Measurements from ENCODE around the gene GNA14. TPM values are rescaled to one million over a fixed set of nuclear protein-coding genes. Genes with fewer than 3 reads are reported as not detected.

Gene GNA14
- total RNA-seq, 1 experiment from 2014 or later, result 1.3 TPM

DNA sequence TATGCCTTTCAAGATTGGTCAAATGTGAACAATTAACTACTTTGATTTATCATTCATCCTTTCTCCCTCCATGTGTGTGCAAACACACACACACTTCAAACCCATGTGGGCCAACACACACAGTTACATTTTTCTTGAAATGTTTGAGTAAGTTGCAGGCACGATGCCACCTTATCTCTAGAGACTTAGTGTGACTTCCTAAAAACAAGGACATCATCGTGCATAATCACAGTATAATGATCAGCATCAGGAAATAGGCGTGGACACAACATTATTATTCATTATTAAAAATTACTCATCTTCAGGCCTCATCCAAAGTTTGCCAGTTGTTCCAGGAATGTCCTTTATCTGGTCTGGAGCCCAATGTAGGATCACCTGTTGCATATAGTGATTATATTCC is 209.5 kb downstream of the GNA14 start:
- CTCF ChIA-PET, result no interaction called here
- BruUV-seq (replicated peaks), result no TSS peak

DNA sequence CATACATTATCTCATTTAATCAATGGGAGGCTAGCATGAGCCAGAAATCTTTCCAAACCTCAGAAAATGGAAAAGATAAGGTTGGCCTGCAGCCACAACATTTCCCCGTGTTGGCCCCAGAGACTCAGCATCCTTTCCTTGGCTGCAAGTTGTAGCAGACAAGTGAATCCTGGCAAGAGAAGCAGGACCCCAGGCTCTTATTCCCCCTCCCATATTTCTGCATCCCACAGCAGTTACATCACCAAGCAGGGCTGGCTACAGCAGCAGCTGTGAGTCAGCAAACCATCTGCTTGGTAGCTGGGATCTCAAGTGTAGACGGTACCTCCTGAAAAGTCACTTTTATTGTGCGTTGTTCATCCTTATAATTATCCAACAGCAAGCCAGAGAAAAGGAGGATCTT is 212.4 kb downstream of the GNA14 start:
- no TSS peak for BruUV-seq (replicated peaks)
- no peak overlapping the region for H3K4me3 ChIP-seq
- H3K27ac ChIP-seq, result no peak overlapping the region
- H3K4me2 ChIP-seq, result no peak overlapping the region
- H3K79me2 ChIP-seq (ENCODE audit: low read depth), result no peaks in the 10 kb centered on the region
- intact Hi-C loops (cut with micrococcal nuclease; ENCODE audit: unreplicated experiment), result no loop called here
- H2AFZ ChIP-seq, result no peak overlapping the region
- ChIA-PET POLR2A (ENCODE audit: unreplicated experiment) (no interaction called here), CTCF (no interaction called here)
- H3K9me2 ChIP-seq (ENCODE audit: insufficient read depth), result no peaks in the 10 kb centered on the region
- DNase-seq, result no peak
- H3F3A ChIP-seq (ENCODE audit: insufficient read depth, low read depth), result no peaks in the 10 kb centered on the region
- no peaks in the 10 kb centered on the region for H3K4me1 ChIP-seq (replicated peaks; ENCODE audit: insufficient read depth)
- no peaks in the 10 kb centered on the region for H3K9me3 ChIP-seq (ENCODE audit: insufficient read depth, low read depth)
- H3K36me3 ChIP-seq (ENCODE audit: low read depth), result no peaks in the 10 kb centered on the region
- H4K20me1 ChIP-seq (ENCODE audit: insufficient read depth), result no peaks in the 10 kb centered on the region
- no peaks in the 10 kb centered on the region for H3K27me3 ChIP-seq (ENCODE audit: insufficient read depth, low read depth)
- TF ChIP-seq, protein P1, sequence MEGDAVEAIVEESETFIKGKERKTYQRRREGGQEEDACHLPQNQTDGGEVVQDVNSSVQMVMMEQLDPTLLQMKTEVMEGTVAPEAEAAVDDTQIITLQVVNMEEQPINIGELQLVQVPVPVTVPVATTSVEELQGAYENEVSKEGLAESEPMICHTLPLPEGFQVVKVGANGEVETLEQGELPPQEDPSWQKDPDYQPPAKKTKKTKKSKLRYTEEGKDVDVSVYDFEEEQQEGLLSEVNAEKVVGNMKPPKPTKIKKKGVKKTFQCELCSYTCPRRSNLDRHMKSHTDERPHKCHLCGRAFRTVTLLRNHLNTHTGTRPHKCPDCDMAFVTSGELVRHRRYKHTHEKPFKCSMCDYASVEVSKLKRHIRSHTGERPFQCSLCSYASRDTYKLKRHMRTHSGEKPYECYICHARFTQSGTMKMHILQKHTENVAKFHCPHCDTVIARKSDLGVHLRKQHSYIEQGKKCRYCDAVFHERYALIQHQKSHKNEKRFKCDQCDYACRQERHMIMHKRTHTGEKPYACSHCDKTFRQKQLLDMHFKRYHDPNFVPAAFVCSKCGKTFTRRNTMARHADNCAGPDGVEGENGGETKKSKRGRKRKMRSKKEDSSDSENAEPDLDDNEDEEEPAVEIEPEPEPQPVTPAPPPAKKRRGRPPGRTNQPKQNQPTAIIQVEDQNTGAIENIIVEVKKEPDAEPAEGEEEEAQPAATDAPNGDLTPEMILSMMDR (conservative IDR thresholded peaks at IDR 0.05), result no peak
- no peak for TF ChIP-seq EZH2 (IDR thresholded peaks at IDR 0.05; ENCODE audit: low read depth)

More for the DNA sequence above, 209.5 kb downstream of the GNA14 start:
- Histone ChIP-seq H3F3A (ENCODE audit: insufficient read depth, low read depth) (no peaks in the 10 kb centered on the region), H3K36me3 (ENCODE audit: low read depth) (no peaks in the 10 kb centered on the region), H3K4me1 (replicated peaks; ENCODE audit: insufficient read depth) (no peaks in the 10 kb centered on the region), H3K79me2 (ENCODE audit: low read depth) (no peaks in the 10 kb centered on the region), H4K20me1 (ENCODE audit: insufficient read depth) (no peaks in the 10 kb centered on the region), H3K4me3 (no peak overlapping the region), H3K9me2 (ENCODE audit: insufficient read depth) (no peaks in the 10 kb centered on the region), H3K4me2 (no peak overlapping the region), H3K27me3 (ENCODE audit: insufficient read depth, low read depth) (no peaks in the 10 kb centered on the region), H3K27ac (no peak overlapping the region), H3K9me3 (ENCODE audit: insufficient read depth, low read depth) (no peaks in the 10 kb centered on the region), H2AFZ (no peak overlapping the region)
- no peak for DNase-seq
- intact Hi-C loops (cut with micrococcal nuclease; ENCODE audit: unreplicated experiment), result no loop called here
- no peak for TF ChIP-seq EZH2 (IDR thresholded peaks at IDR 0.05; ENCODE audit: low read depth)
- TF ChIP-seq, protein P1 (conservative IDR thresholded peaks at IDR 0.05), result no peak
- POLR2A ChIA-PET (ENCODE audit: unreplicated experiment), result no interaction called here

DNA sequence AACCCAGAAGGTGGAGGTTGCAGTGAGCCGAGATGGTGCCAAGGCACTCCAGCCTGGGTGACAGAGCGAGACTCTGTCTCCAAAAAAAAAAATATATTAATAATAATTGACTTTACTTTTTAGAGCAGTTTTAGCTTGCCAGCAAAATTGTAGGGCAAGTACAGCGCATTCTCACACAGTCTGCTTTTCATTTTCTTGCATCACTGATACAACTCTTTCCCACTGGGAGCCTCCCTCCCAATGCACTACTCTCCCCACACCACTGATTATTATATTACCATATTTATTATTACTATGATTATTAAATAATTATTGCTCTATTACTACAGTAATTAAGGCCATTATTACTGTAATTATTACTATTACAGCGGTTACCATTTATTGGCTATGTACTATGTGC is 212.8 kb downstream of the GNA14 start:
- Histone ChIP-seq H3K4me3 (no peak overlapping the region), H2AFZ (no peak overlapping the region), H3K79me2 (ENCODE audit: low read depth) (no peaks in the 10 kb centered on the region), H3K4me1 (replicated peaks; ENCODE audit: insufficient read depth) (no peaks in the 10 kb centered on the region), H3K27me3 (ENCODE audit: insufficient read depth, low read depth) (no peaks in the 10 kb centered on the region), H3K27ac (no peak overlapping the region), H3K9me3 (ENCODE audit: insufficient read depth, low read depth) (no peaks in the 10 kb centered on the region), H3K9me2 (ENCODE audit: insufficient read depth) (no peaks in the 10 kb centered on the region), H3F3A (ENCODE audit: insufficient read depth, low read depth) (no peaks in the 10 kb centered on the region), H4K20me1 (ENCODE audit: insufficient read depth) (no peaks in the 10 kb centered on the region), H3K4me2 (no peak overlapping the region), H3K36me3 (ENCODE audit: low read depth) (no peaks in the 10 kb centered on the region)
- intact Hi-C loops (cut with micrococcal nuclease; ENCODE audit: unreplicated experiment), result no loop called here
- ChIA-PET POLR2A (ENCODE audit: unreplicated experiment) (no interaction called here), CTCF (interaction anchor here (0.6 kb wide), 1 partner anchor 193 kb away, joined by 4 read pairs; no protein-coding TSS in a partner anchor)
- BruUV-seq (replicated peaks), result no TSS peak
- no peak for TF ChIP-seq EZH2 (IDR thresholded peaks at IDR 0.05; ENCODE audit: low read depth)
- DNase-seq, result no peak

Data from PC-9 (cell line).